ENCODE data around the gene ZNF778. TPM values are rescaled to one million over a fixed set of nuclear protein-coding genes. Genes with fewer than 3 reads are reported as not detected.
"Not testable (repeated sequence)": the region's sequence is repeated elsewhere in the genome, so short reads cannot be mapped to it uniquely, and the experiment has no call there.

ZNF778 gene
- total RNA-seq, 1 donor from 2014 or later, result 8.1 TPM

- H3K9me3 Mint-ChIP-seq; H3K36me3 Mint-ChIP-seq (ENCODE audit: low read depth); H3K27me3 Mint-ChIP-seq (ENCODE audit: insufficient read depth); H3K27ac Mint-ChIP-seq; DNase-seq (ENCODE audit: low spot score): not testable (repeated sequence)
- Mint-ChIP-seq H3K4me3 (peak overlapping the region; percentile 68), H3K4me1 (ENCODE audit: low read depth) (peaks cover 12% of the 10 kb centered on the region)
- intact Hi-C loops (cut with micrococcal nuclease), result loop anchor here (1.0 to 10.0 kb wide), 7 partner anchors 10 to 627 kb away; partner anchors contain the start of genes CDH15, SLC22A31, VPS9D1 and ZNF276
Observed at GRCh38 chr16:89247734-89248075, 30.2 kb downstream of the ZNF778 start.

- intact Hi-C loops (cut with micrococcal nuclease), result loop anchor here (10.0 kb wide), 1 partner anchor 476 kb away; the partner anchor contains the start of genes VPS9D1 and ZNF276
- peaks cover 2% of the 10 kb centered on the region for H3K27me3 Mint-ChIP-seq (ENCODE audit: insufficient read depth)
- peaks cover 12% of the 10 kb centered on the region for H3K4me1 Mint-ChIP-seq (ENCODE audit: low read depth)
- H3K4me3 Mint-ChIP-seq, result peak overlapping the region; percentile 68
- H3K27ac Mint-ChIP-seq, result no peak overlapping the region
- peaks cover 3% of the 10 kb centered on the region for H3K36me3 Mint-ChIP-seq (ENCODE audit: low read depth)
- H3K9me3 Mint-ChIP-seq, result peaks cover 9% of the 10 kb centered on the region
- DNase-seq (ENCODE audit: low spot score), result no peak
Observed at GRCh38 chr16:89248196-89248982, 30.9 kb downstream of the ZNF778 start.

DNA sequence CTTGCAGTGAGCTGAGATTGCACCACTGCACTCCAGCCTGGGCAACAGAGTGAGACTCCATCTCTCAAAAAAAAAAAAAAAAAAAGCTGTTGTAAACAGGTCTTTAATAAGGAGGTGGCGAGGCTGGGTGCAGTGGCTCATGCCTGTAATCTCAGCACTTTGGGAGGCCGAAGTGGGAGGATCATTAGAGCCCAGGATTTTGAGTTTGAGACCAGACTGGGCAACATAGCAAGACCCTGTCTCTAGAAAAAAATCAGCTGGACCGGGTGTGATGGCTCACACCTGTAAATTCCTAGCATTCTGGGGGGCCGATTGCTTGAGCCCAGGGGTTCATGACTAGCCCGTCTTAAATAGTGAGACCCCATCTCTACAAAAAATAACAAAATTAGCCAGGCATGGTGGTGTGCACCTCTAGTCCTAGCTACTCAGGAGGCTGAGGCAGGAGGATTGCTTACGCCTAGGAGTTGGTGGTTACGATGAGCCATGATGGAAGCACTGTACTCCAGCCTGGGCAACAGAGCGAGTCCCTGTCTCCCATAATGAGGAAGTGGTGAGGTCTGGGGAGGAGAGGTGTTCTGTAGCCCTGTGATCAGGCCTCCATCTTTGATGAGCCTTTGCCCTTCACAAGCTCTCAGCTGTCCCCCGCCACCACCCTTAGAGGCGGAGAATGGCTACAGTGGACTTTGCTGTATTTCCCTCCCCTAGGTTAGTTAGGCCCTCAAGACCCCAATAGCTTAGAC lies 36.2 kb downstream of the ZNF778 start:
- H3K27me3 Mint-ChIP-seq (ENCODE audit: insufficient read depth), result peaks cover 20% of the 10 kb centered on the region
- no peak for DNase-seq (ENCODE audit: low spot score)
- peaks cover 5% of the 10 kb centered on the region for H3K36me3 Mint-ChIP-seq (ENCODE audit: low read depth)
- peaks cover 9% of the 10 kb centered on the region for H3K9me3 Mint-ChIP-seq
- H3K4me3 Mint-ChIP-seq, result no peak overlapping the region
- intact Hi-C loops (cut with micrococcal nuclease), result no loop called here
- H3K27ac Mint-ChIP-seq, result no peak overlapping the region
- H3K4me1 Mint-ChIP-seq (ENCODE audit: low read depth), result peaks cover 18% of the 10 kb centered on the region

DNA sequence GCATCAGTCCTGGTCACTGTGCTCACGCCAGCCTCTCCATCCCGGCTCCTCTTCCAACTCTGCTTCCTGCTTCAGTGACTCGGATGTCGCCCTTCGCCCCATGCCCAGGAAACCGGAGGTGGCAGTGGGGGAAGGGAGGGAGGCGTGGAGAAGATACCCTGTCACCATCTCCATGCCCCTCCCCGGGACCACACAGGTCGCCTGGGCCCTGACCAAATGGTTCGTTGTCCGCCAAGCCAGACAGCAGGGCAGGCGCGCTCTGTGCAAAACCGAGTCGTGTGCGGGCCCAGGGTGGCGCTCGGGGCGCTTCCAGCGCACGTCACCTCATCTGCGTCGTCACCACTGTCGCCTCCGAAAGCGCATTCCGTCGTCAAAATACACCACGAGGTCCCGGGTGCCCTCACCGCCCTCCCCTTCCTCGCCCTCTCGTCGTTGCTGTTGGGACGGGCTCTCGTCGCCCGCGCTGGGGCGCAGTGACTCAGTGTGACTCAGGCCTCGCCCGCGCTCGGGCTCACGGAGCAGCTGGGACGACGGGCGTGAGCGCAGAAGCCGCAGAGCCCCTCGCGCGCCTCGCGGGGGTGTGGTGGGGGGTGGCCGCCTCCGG lies 39.2 kb downstream of the ZNF778 start:
- intact Hi-C loops (cut with micrococcal nuclease), result loop anchor here (1.0 to 5.0 kb wide), 2 partner anchors 9 to 106 kb away; no protein-coding TSS in a partner anchor
- H3K9me3 Mint-ChIP-seq, result no peaks in the 10 kb centered on the region
- peak; percentile 62 for DNase-seq (ENCODE audit: low spot score)
- no peak overlapping the region for H3K27ac Mint-ChIP-seq
- peak overlapping the region; percentile 30 for H3K4me3 Mint-ChIP-seq
- H3K36me3 Mint-ChIP-seq (ENCODE audit: low read depth), result peaks cover 2% of the 10 kb centered on the region
- peaks cover 24% of the 10 kb centered on the region for H3K27me3 Mint-ChIP-seq (ENCODE audit: insufficient read depth)
- H3K4me1 Mint-ChIP-seq (ENCODE audit: low read depth), result peaks cover 19% of the 10 kb centered on the region

DNA sequence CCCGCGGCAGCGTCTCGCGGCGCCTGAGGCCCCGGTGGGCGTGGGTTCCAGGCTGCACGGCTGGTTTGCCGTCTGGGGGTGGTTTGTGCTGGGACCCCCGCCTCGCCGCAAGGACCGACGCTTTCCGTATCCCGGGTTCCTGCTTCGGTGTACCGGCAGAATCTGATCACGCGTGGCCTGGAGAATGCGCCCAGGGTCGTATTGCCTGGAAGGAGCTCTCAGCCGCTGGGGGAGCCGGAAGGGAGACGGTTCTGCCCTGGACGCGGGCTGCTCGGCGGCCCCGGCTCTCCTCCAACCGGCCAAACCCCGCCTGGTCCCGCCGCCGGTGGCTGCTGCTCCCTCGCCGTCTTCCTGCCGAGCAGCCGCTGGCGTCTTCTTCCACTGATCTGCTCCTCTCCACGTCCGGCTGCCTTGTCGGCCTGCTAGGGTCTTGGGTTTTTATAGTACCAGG lies 39.8 kb downstream of the ZNF778 start:
- Mint-ChIP-seq H3K36me3 (ENCODE audit: low read depth) (peaks cover 2% of the 10 kb centered on the region), H3K9me3 (no peaks in the 10 kb centered on the region), H3K27me3 (ENCODE audit: insufficient read depth) (peaks cover 24% of the 10 kb centered on the region), H3K4me3 (peak overlapping the region; percentile 52), H3K4me1 (ENCODE audit: low read depth) (peaks cover 20% of the 10 kb centered on the region), H3K27ac (peak overlapping the region; percentile 52)
- intact Hi-C loops (cut with micrococcal nuclease), result loop anchor here (1.0 to 5.0 kb wide), 2 partner anchors 10 to 105 kb away; no protein-coding TSS in a partner anchor
- DNase-seq (ENCODE audit: low spot score), result no peak

GRCh38 chr16:89257757-89258465 lies 40.4 kb downstream of the ZNF778 start:
- peaks cover 4% of the 10 kb centered on the region for H3K36me3 Mint-ChIP-seq (ENCODE audit: low read depth)
- no peak for DNase-seq (ENCODE audit: low spot score)
- H3K27ac Mint-ChIP-seq, result peak overlapping the region; percentile 51
- peaks cover 20% of the 10 kb centered on the region for H3K4me1 Mint-ChIP-seq (ENCODE audit: low read depth)
- peak overlapping the region; percentile 52 for H3K4me3 Mint-ChIP-seq
- peaks cover 24% of the 10 kb centered on the region for H3K27me3 Mint-ChIP-seq (ENCODE audit: insufficient read depth)
- H3K9me3 Mint-ChIP-seq, result no peaks in the 10 kb centered on the region
- intact Hi-C loops (cut with micrococcal nuclease), result loop anchor here (1.0 to 5.0 kb wide), 2 partner anchors 11 to 104 kb away; no protein-coding TSS in a partner anchor

- H3K36me3 Mint-ChIP-seq (ENCODE audit: low read depth); H3K4me3 Mint-ChIP-seq; DNase-seq (ENCODE audit: low spot score); H3K9me3 Mint-ChIP-seq; H3K27ac Mint-ChIP-seq: not testable (repeated sequence)
- intact Hi-C loops (cut with micrococcal nuclease), result loop anchor here (5.0 kb wide), 1 partner anchor 102 kb away; no protein-coding TSS in a partner anchor
- H3K4me1 Mint-ChIP-seq (ENCODE audit: low read depth), result peaks cover 20% of the 10 kb centered on the region
- H3K27me3 Mint-ChIP-seq (ENCODE audit: insufficient read depth), result peaks cover 20% of the 10 kb centered on the region
Observed at GRCh38 chr16:89259901-89260300, 42.4 kb downstream of the ZNF778 start.

DNA sequence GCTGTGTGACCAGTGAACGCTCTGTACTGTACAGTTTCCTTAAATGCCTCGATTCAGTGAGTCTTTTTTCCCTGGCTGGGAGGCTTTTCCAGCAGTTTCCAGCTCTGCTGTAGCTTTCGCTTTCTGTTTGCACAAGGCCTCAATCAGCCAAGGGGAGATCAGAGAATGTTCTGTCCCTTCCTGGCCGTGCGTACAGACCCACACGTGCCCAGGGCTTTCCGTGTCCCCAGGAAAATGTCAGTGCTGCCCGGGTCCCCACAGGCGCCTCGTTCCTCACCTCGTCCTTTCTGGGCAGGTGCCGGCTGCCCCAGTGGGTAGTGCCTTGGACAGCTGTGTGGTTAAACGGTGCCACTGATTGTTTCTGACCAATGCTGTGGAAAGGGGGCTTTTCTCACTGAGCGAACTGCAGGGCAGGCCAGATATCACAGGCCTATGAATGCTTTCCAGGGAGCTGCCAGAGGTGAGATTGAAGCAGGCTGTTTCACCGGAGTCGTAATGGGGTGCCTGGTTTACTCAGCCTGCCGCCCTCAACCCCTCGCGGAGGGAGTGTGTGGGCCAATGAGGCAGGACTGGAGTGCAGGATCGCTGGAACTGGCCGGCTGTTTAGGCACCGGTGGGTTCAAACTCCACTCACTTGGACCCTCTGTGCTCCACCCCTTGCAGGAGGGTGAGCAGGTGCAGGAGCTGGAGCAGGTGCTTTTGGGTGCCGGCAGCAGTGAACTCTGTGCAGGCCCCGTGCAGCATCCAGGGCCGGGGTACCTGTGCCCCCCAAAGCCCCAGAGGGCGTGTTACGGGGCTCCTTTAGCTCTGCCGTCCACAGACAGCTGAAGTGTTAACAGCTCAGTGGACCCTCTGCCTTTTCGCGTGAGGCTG lies 44.4 kb downstream of the ZNF778 start:
- peak overlapping the region; percentile 42 for H3K27ac Mint-ChIP-seq
- intact Hi-C loops (cut with micrococcal nuclease), result no loop called here
- DNase-seq (ENCODE audit: low spot score), result no peak
- H3K27me3 Mint-ChIP-seq (ENCODE audit: insufficient read depth), result peaks cover 13% of the 10 kb centered on the region
- H3K36me3 Mint-ChIP-seq (ENCODE audit: low read depth), result peaks cover 4% of the 10 kb centered on the region
- H3K4me3 Mint-ChIP-seq, result no peak overlapping the region
- H3K9me3 Mint-ChIP-seq, result no peaks in the 10 kb centered on the region
- H3K4me1 Mint-ChIP-seq (ENCODE audit: low read depth), result peaks cover 16% of the 10 kb centered on the region

GRCh38 chr16:89264800-89265550 lies 47.5 kb downstream of the ZNF778 start:
- intact Hi-C loops (cut with micrococcal nuclease), result no loop called here
- Mint-ChIP-seq H3K27ac (no peak overlapping the region), H3K27me3 (ENCODE audit: insufficient read depth) (no peaks in the 10 kb centered on the region), H3K4me3 (no peak overlapping the region), H3K9me3 (no peaks in the 10 kb centered on the region), H3K4me1 (ENCODE audit: low read depth) (peaks cover 6% of the 10 kb centered on the region), H3K36me3 (ENCODE audit: low read depth) (peaks cover 8% of the 10 kb centered on the region)
- no peak for DNase-seq (ENCODE audit: low spot score)

GRCh38 chr16:89265647-89266046 lies 48.1 kb downstream of the ZNF778 start:
- H3K27me3 Mint-ChIP-seq (ENCODE audit: insufficient read depth), result no peaks in the 10 kb centered on the region
- peaks cover 6% of the 10 kb centered on the region for H3K4me1 Mint-ChIP-seq (ENCODE audit: low read depth)
- no peak overlapping the region for H3K4me3 Mint-ChIP-seq
- no peaks in the 10 kb centered on the region for H3K9me3 Mint-ChIP-seq
- H3K27ac Mint-ChIP-seq, result no peak overlapping the region
- no peak for DNase-seq (ENCODE audit: low spot score)
- H3K36me3 Mint-ChIP-seq (ENCODE audit: low read depth), result peaks cover 11% of the 10 kb centered on the region
- intact Hi-C loops (cut with micrococcal nuclease), result no loop called here

- intact Hi-C loops (cut with micrococcal nuclease), result no loop called here
- H3K9me3 Mint-ChIP-seq, result no peaks in the 10 kb centered on the region
Observed at GRCh38 chr16:89266521-89267134, 49.1 kb downstream of the ZNF778 start.

More at GRCh38 chr16:89266521-89267134, 49.1 kb downstream of the ZNF778 start:
- Mint-ChIP-seq H3K27ac (no peak overlapping the region), H3K4me1 (ENCODE audit: low read depth) (peaks cover 2% of the 10 kb centered on the region), H3K27me3 (ENCODE audit: insufficient read depth) (no peaks in the 10 kb centered on the region), H3K4me3 (no peak overlapping the region), H3K36me3 (ENCODE audit: low read depth) (peaks cover 15% of the 10 kb centered on the region)
- DNase-seq (ENCODE audit: low spot score), result no peak
